ENCODE results near the gene THAP8. TPM values are rescaled to one million over a fixed set of nuclear protein-coding genes. Genes with fewer than 3 reads are reported as not detected.

THAP8 gene
- total and polyA plus RNA-seq, 2 donors (not counting 3 experiments of a cell fraction or from before 2014, with no cell fraction given) = 2.9 to 6.6 TPM

DNA sequence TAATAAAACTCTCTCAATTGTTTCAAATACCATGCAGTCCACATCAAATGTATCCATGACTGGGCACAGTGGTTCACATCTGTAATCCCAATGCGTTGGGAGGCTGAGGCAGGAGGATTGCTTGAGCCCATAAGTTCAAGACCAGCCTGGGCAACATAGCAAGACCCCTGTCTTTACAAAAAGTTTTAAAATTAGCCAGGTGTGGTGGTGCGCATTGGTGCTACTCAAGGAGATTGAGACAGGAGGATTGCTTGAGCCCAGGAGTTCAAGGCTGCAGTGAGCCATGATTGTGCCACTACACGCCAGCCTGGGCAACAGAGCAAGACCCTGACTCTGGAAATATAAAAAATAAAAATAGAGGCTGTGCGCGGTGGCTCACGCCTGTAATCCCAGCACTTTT, 26.4 kb downstream of the THAP8 start:
- H4K20me1 ChIP-seq (replicated peaks; ENCODE audit: control insufficient read depth, extremely low read depth, insufficient read depth, low read length) = no peaks in the 10 kb centered on the region
- peaks cover 0 to 10% of the 10 kb centered on the region in 2 experiments for H3K36me3 ChIP-seq (ENCODE audit: control insufficient read depth in 2 of 2, extremely low read depth in 1 of 2, insufficient read depth in 2 of 2, low read length in 2 of 2)
- no peak for DNase-seq (ENCODE audit: low read depth, low spot score)
- no peaks in the 10 kb centered on the region for H3K9me1 ChIP-seq (replicated peaks; ENCODE audit: control insufficient read depth, extremely low read depth, insufficient read depth, low read length)
- no peak overlapping the region for H3K9ac ChIP-seq (replicated peaks; ENCODE audit: extremely low read depth, insufficient read depth, low read length)
- no peaks in the 10 kb centered on the region for H3K79me2 ChIP-seq (ENCODE audit: control insufficient read depth, insufficient read depth, low read length)
- BruUV-seq (replicated peaks) = no TSS peak
- no peak overlapping the region for H3K27ac ChIP-seq (ENCODE audit: insufficient read depth, low read depth, low read length)
- intact Hi-C loops (cut with micrococcal nuclease) = no loop called here
- CTCF ChIA-PET = no interaction called here
- H3K4me2 ChIP-seq (ENCODE audit: insufficient read depth, low read length) = no peak overlapping the region
- H3K4me3 ChIP-seq (replicated peaks in 1 of 3; ENCODE audit: insufficient read depth in 1 of 3, low read depth in 1 of 3, low read length in 3 of 3) = no peak overlapping the region
- H3K4me1 ChIP-seq (ENCODE audit: control insufficient read depth, extremely low read depth, insufficient read depth, low read length) = peaks cover 3% of the 10 kb centered on the region
- H2AFZ ChIP-seq (ENCODE audit: low read depth, low read length) = no peak overlapping the region
- POLR2A ChIA-PET = interaction anchor here (0.7 kb wide), 1 partner anchor 31 kb away, joined by 4 read pairs; no protein-coding TSS in a partner anchor
- no peak for TF ChIP-seq JUN (IDR thresholded peaks at IDR 0.05; ENCODE audit: borderline replicate concordance, insufficient read depth, insufficient read length, low read depth)
- TF ChIP-seq EZH2 (IDR thresholded peaks at IDR 0.05; ENCODE audit: borderline replicate concordance, low read depth, low read length, severe bottlenecking) = no peak
- no peak for TF ChIP-seq MYC (IDR thresholded peaks at IDR 0.05; ENCODE audit: low read depth, low read length)
- TF ChIP-seq FOS (IDR thresholded peaks at IDR 0.05; ENCODE audit: borderline replicate concordance, insufficient read depth, low read length) = no peak
- H3K9me3 ChIP-seq (replicated peaks; ENCODE audit: control insufficient read depth, insufficient read depth, low read length) = no peaks in the 10 kb centered on the region
- no peak for FAIRE-seq
- dilution Hi-C loops (cut with MboI; ENCODE audit: extremely low pct_ligation_motif_present, low sequenced_read_pairs) = no loop called here
- H3K27me3 ChIP-seq (ENCODE audit: control insufficient read depth in 2 of 2, insufficient read depth in 2 of 2, low read length in 2 of 2) = no peaks in the 10 kb centered on the region

DNA sequence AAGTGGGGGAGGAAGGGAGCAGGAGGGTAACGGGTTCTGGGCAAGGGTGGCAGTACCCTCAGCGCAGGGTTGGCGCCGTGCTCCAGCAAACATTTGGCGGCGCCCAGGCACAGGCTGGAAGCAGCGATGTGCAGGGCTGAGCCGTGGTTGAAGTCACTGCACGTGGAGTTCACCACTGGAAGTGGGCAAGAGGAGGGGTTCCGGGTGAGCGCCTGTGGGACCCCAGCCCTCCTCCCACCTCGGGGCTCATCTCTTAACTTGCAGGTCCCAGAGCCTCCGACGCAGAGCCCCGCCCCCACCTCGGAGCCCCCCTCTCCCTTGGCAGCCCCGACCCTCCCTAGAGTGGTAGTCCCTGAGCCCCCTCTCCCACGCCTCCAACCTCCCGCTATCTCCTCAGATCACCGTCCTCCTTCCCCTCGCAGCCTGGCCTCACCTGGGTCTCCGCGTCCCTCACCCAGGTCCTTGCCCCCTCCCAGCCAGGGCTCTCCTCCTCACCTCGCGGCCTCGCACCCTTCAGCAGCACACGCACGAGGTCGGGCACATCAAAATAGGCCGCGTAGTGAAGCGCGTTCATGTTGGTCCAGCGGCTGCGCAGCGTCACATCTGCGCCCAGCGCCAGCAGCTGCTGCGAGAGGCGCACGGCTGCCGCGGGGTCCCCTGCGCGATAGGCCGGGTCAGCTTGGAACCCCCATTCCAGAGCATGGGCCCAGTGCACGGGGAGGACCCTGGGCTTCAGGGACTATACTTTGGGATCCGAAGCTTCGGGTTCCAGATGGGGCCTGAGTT, 27.8 kb downstream of the THAP8 start:
- TF ChIP-seq GATA2 (IDR thresholded peaks at IDR 0.05; ENCODE audit: insufficient read depth, insufficient read length, low read depth, low read length) (no peak), EZH2 (IDR thresholded peaks at IDR 0.05; ENCODE audit: borderline replicate concordance, low read depth, low read length, severe bottlenecking) (no peak), FOS (IDR thresholded peaks at IDR 0.05; ENCODE audit: borderline replicate concordance, insufficient read depth, low read length) (no peak), POLR2AphosphoS5 (IDR thresholded peaks at IDR 0.05; ENCODE audit: insufficient read depth, low read depth, low read length) (no peak), JUN (IDR thresholded peaks at IDR 0.05; ENCODE audit: borderline replicate concordance, insufficient read depth, insufficient read length, low read depth) (no peak), POLR2A (IDR thresholded peaks at IDR 0.05; ENCODE audit: low read depth, low read length) (no peak), MYC (IDR thresholded peaks at IDR 0.05; ENCODE audit: low read depth, low read length) (no peak)
- TF ChIP-seq, protein P1, sequence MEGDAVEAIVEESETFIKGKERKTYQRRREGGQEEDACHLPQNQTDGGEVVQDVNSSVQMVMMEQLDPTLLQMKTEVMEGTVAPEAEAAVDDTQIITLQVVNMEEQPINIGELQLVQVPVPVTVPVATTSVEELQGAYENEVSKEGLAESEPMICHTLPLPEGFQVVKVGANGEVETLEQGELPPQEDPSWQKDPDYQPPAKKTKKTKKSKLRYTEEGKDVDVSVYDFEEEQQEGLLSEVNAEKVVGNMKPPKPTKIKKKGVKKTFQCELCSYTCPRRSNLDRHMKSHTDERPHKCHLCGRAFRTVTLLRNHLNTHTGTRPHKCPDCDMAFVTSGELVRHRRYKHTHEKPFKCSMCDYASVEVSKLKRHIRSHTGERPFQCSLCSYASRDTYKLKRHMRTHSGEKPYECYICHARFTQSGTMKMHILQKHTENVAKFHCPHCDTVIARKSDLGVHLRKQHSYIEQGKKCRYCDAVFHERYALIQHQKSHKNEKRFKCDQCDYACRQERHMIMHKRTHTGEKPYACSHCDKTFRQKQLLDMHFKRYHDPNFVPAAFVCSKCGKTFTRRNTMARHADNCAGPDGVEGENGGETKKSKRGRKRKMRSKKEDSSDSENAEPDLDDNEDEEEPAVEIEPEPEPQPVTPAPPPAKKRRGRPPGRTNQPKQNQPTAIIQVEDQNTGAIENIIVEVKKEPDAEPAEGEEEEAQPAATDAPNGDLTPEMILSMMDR (IDR thresholded peaks at IDR 0.05; ENCODE audit: extremely low read depth in 1 of 2, insufficient read depth in 1 of 2, low read depth in 1 of 2, low read length in 2 of 2) = no peak
- TF ChIP-seq, protein P2, sequence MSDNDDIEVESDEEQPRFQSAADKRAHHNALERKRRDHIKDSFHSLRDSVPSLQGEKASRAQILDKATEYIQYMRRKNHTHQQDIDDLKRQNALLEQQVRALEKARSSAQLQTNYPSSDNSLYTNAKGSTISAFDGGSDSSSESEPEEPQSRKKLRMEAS (IDR thresholded peaks at IDR 0.05; ENCODE audit: insufficient read depth, insufficient read length) = no peak

More for the DNA sequence above, 27.8 kb downstream of the THAP8 start:
- Histone ChIP-seq H4K20me1 (replicated peaks; ENCODE audit: control insufficient read depth, extremely low read depth, insufficient read depth, low read length) (no peaks in the 10 kb centered on the region), H3K79me2 (ENCODE audit: control insufficient read depth, insufficient read depth, low read length) (no peaks in the 10 kb centered on the region), H3K36me3 (ENCODE audit: control insufficient read depth in 2 of 2, extremely low read depth in 1 of 2, insufficient read depth in 2 of 2, low read length in 2 of 2) (peaks cover 0 to 10% of the 10 kb centered on the region in 2 experiments), H3K27ac (ENCODE audit: insufficient read depth, low read depth, low read length) (no peak overlapping the region), H3K9me1 (replicated peaks; ENCODE audit: control insufficient read depth, extremely low read depth, insufficient read depth, low read length) (no peaks in the 10 kb centered on the region), H3K4me1 (ENCODE audit: control insufficient read depth, extremely low read depth, insufficient read depth, low read length) (no peaks in the 10 kb centered on the region), H3K27me3 (ENCODE audit: control insufficient read depth in 2 of 2, insufficient read depth in 2 of 2, low read length in 2 of 2) (no peaks in the 10 kb centered on the region), H3K9ac (replicated peaks; ENCODE audit: extremely low read depth, insufficient read depth, low read length) (no peak overlapping the region), H3K4me2 (ENCODE audit: insufficient read depth, low read length) (no peak overlapping the region), H3K9me3 (replicated peaks; ENCODE audit: control insufficient read depth, insufficient read depth, low read length) (no peaks in the 10 kb centered on the region), H3K4me3 (replicated peaks in 1 of 3; ENCODE audit: insufficient read depth in 1 of 3, low read depth in 1 of 3, low read length in 3 of 3) (no peak overlapping the region), H2AFZ (ENCODE audit: low read depth, low read length) (no peak overlapping the region)
- POLR2A ChIA-PET = no interaction called here
- intact Hi-C loops (cut with micrococcal nuclease) (no loop called here), dilution Hi-C loops (cut with MboI; ENCODE audit: extremely low pct_ligation_motif_present, low sequenced_read_pairs) (no loop called here)
- no TSS peak for BruUV-seq (replicated peaks)
- DNase-seq (ENCODE audit: low read depth, low spot score) = no peak
- FAIRE-seq = no peak
- CTCF ChIA-PET = no interaction called here
